NAMALWA (cell line): ENCODE measurements around the gene EFNA2.
A peak's percentile ranks its signal among the peaks of the same experiment; 100 is the strongest.

Experiments
- DNase-seq: peaks from one replicate; pipeline ENCODE4 v3.0.0-alpha.2; 2015; ENCODE audit warnings: low spot score

The EFNA2 gene

GRCh38 chr19:1249298-1249989 is 36.2 kb upstream of the EFNA2 start:
- DNase-seq = peak; percentile 96

- no peak for DNase-seq
Observed at GRCh38 chr19:1249990-1250436, 35.7 kb upstream of the EFNA2 start.

GRCh38 chr19:1250437-1251260 is 35.0 kb upstream of the EFNA2 start:
- DNase-seq = peak; percentile 63

GRCh38 chr19:1251330-1252220 is 34.1 kb upstream of the EFNA2 start:
- DNase-seq = peak; percentile 73

- no peak for DNase-seq
Observed at GRCh38 chr19:1252221-1252820, 33.4 kb upstream of the EFNA2 start.

- DNase-seq = peak; percentile 73
Observed at GRCh38 chr19:1252821-1253513, 32.7 kb upstream of the EFNA2 start.

GRCh38 chr19:1253514-1254080 is 32.1 kb upstream of the EFNA2 start:
- no peak for DNase-seq

GRCh38 chr19:1254081-1254527 is 31.6 kb upstream of the EFNA2 start:
- DNase-seq = no peak

- no peak for DNase-seq
Observed at GRCh38 chr19:1254530-1255185, 31.0 kb upstream of the EFNA2 start.

- no peak for DNase-seq
Observed at GRCh38 chr19:1255186-1256161, 30.2 kb upstream of the EFNA2 start.

- DNase-seq = no peak
Observed at GRCh38 chr19:1256646-1257474, 28.8 kb upstream of the EFNA2 start.

- DNase-seq = no peak
Observed at GRCh38 chr19:1257475-1258162, 28.1 kb upstream of the EFNA2 start.

GRCh38 chr19:1258163-1258492 is 27.5 kb upstream of the EFNA2 start:
- DNase-seq = no peak

GRCh38 chr19:1258707-1259205 is 26.9 kb upstream of the EFNA2 start:
- peak; percentile 84 for DNase-seq

- no peak for DNase-seq
Observed at GRCh38 chr19:1259206-1259875, 26.3 kb upstream of the EFNA2 start.

GRCh38 chr19:1259876-1260748 is 25.6 kb upstream of the EFNA2 start:
- DNase-seq = peak; percentile 75
